GM12878 (cell line): ENCODE measurements around the gene FAM184B. TPM values are rescaled to one million over a fixed set of nuclear protein-coding genes. Genes with fewer than 3 reads are reported as not detected.

Experiments used
- ATAC-seq: fragments of 200-7000 bp; cut with Tn5 transposase; 3 replicates; pipeline ENCODE4 v1.9.1; 2020; ENCODE audit warnings: mild to moderate bottlenecking, moderate library complexity
- BruUV-seq: library from RNA; stranded (reverse); fragments of 400-500 nt; replicated peaks from 2 replicates; lab custom pipeline; 2021; lab: Mats Ljungman, UMichigan
- CTCF ChIA-PET: fragments of 300-600 bp; sonication (Branson Sonifier 250); formaldehyde crosslinking; extraction: SDS; loops from one replicate; lab custom pipeline; 2021; ENCODE audit warnings: inconsistent platforms; lab: Yijun Ruan, JAX
- POLR2A ChIA-PET: fragments of 350-600 bp; formaldehyde crosslinking; extraction: SDS; loops from one replicate; lab custom pipeline; 2021; ENCODE audit warnings: inconsistent platforms; lab: Charles Lee
- RAD21 ChIA-PET: fragments of 300-600 bp; sonication (Branson Sonifier 250); formaldehyde crosslinking; loops from one replicate; lab custom pipeline; 2023; ENCODE audit warnings: antibody characterized with exemption; ENCODE audit not compliant: unreplicated experiment; lab: Charles Lee
- SMC1A ChIA-PET: fragments of 300-600 bp; sonication (Branson Sonifier 250); formaldehyde crosslinking; loops from one replicate; lab custom pipeline; 2023; ENCODE audit not compliant: unreplicated experiment, uncharacterized antibody; lab: Charles Lee
- DNase-seq: peaks from one replicate; pipeline ENCODE4 v3.0.0-alpha.2; 2011; ENCODE audit warnings: low read depth, low spot score
- FAIRE-seq: peaks from 3 replicates; lab custom pipeline; 2011; peaks lifted over from hg19 to GRCh38; lab: Jason Lieb, UNC
- H2AFZ ChIP-seq: 2 replicates; pipeline ENCODE4 v1.6.0; 2011; ENCODE audit warnings: low read depth, low read length, control low read depth; ENCODE audit not compliant: control insufficient read depth
- H3K27ac ChIP-seq: 2 replicates; pipeline ENCODE4 v1.5.1; 2011; ENCODE audit warnings: control low read depth; ENCODE audit not compliant: control insufficient read depth, insufficient read depth
- H3K27me3 ChIP-seq, 2 experiments: replicated peaks in 1 of 2; 2 replicates each; pipeline versions ENCODE4 v1.6.0 to v1.6.1; 2011; ENCODE audit warnings: low read length in 1 of 2; ENCODE audit not compliant: control insufficient read depth in 2 of 2, insufficient read depth in 2 of 2
- H3K36me3 ChIP-seq, 2 experiments: 2 replicates each; pipeline ENCODE4 v1.5.1; 2011; ENCODE audit warnings: low read length in 1 of 2; ENCODE audit not compliant: control insufficient read depth in 2 of 2, insufficient read depth in 2 of 2
- H3K4me1 ChIP-seq: 2 replicates; pipeline ENCODE4 v1.6.1; 2011; ENCODE audit warnings: mild to moderate bottlenecking, low read length, moderate library complexity, mixed read lengths; ENCODE audit not compliant: control insufficient read depth, insufficient read depth
- H3K4me2 ChIP-seq: 2 replicates; pipeline ENCODE4 v1.6.0; 2011; ENCODE audit warnings: control low read depth; ENCODE audit not compliant: control insufficient read depth, insufficient read depth
- H3K4me3 ChIP-seq: fragments of 200-600 bp; sonication (generic); 2 replicates; pipeline ENCODE4 v1.5.1; 2016
- H3K79me2 ChIP-seq: 2 replicates; pipeline ENCODE4 v1.6.0; 2011; ENCODE audit warnings: low read length; ENCODE audit not compliant: control insufficient read depth, insufficient read depth
- H3K9ac ChIP-seq: 2 replicates; pipeline ENCODE4 v1.8.0; 2011; ENCODE audit warnings: low read length, control low read depth, mixed read lengths; ENCODE audit not compliant: control insufficient read depth, insufficient read depth
- H3K9me3 ChIP-seq: replicated peaks from 3 replicates; pipeline ENCODE4 v1.5.1; 2011; ENCODE audit warnings: mild to moderate bottlenecking, low read length; ENCODE audit not compliant: control insufficient read depth, insufficient read depth
- H4K20me1 ChIP-seq: 2 replicates; pipeline ENCODE4 v1.6.0; 2011; ENCODE audit not compliant: control insufficient read depth, insufficient read depth
- ATF2 ChIP-seq: IDR thresholded peaks from 2 replicates; pipeline ENCODE4 v1.6.1; 2012; ENCODE audit warnings: low read length, inconsistent platforms
- CBX5 ChIP-seq: sonication (generic); IDR thresholded peaks from 2 replicates; pipeline ENCODE4 v1.6.1; 2016; ENCODE audit warnings: low read depth, moderate library complexity, mild to moderate bottlenecking, inconsistent platforms
- CHD2 ChIP-seq: IDR thresholded peaks from 2 replicates; pipeline ENCODE4 v1.6.1; 2011; ENCODE audit warnings: low read depth, low read length, improper control_type of control experiment, borderline replicate concordance
- ETV6 ChIP-seq, 2 experiments: fragments of 450-650 bp in 1 of 2; IDR thresholded peaks in 1 of 2; conservative IDR thresholded peaks in 1 of 2; 2 replicates each; pipeline ENCODE4 v1.6.1; 2014; ENCODE audit warnings: antibody characterized with exemption in 1 of 2, borderline replicate concordance in 1 of 2, low read depth in 1 of 2, mild to moderate bottlenecking in 1 of 2, moderate library complexity in 1 of 2
- HDAC6 ChIP-seq: fragments of 200-600 bp; sonication (generic); IDR thresholded peaks from one replicate; pipeline ENCODE4 v1.8.0; 2017; ENCODE audit warnings: antibody characterized with exemption; ENCODE audit not compliant: unreplicated experiment
- MTA3 ChIP-seq: IDR thresholded peaks from 2 replicates; pipeline ENCODE4 v1.6.1; 2012; ENCODE audit warnings: low read length, inconsistent platforms, borderline replicate concordance
- PAX8 ChIP-seq: fragments of 450-650 bp; IDR thresholded peaks from 2 replicates; pipeline ENCODE4 v1.6.1; 2017; ENCODE audit warnings: mild to moderate bottlenecking, moderate library complexity
- PML ChIP-seq: IDR thresholded peaks from 2 replicates; pipeline ENCODE4 v1.6.1; 2012; ENCODE audit warnings: low read length, inconsistent platforms
- SIN3A ChIP-seq: IDR thresholded peaks from 2 replicates; pipeline ENCODE4 v1.6.1; 2012; ENCODE audit warnings: low read depth, low read length, improper control_type of control experiment
- ZBED1 ChIP-seq: IDR thresholded peaks from 2 replicates; pipeline ENCODE4 v1.6.1; 2016; ENCODE audit warnings: borderline replicate concordance
- WGBS: methylation state at CpG from one replicate; pipeline ENCODE4 v1.1.6; 2016; ENCODE audit warnings: low lambda C conversion rate; ENCODE audit not compliant: insufficient replicate concordance, insufficient coverage; ENCODE audit errors: missing lambda C conversion rate; 5-methylcytosine and 5-hydroxymethylcytosine counted together
- in situ Hi-C: fragments of 300-500 bp; cut with MboI; formaldehyde crosslinking; loops from 9 replicates; pipeline ENCODE4 v1.14.3; 2018; ENCODE audit warnings: mixed read lengths
- intact Hi-C: fragments of 100-400 bp; cut with micrococcal nuclease; formaldehyde crosslinking; loops from one replicate; pipeline ENCODE4 v1.14.2; 2022; ENCODE audit not compliant: unreplicated experiment
- polyA plus RNA-seq, 11 experiments: library from polyadenylated mRNA; depleted of rRNA in 4 of 11; unstranded in 6 of 11; stranded (reverse) in 5 of 11; fragments of >200 nt; fragmentation: Nextera tagmentation in 4 of 11; fragmentation: Illumina TruSeq in 1 of 11; extraction: Ambion mirVana in 4 of 11; extraction: Trizol in 1 of 11; gene quantifications; 1 replicate in 1 of 11; 2 replicates in 10 of 11; pipeline versions ENCODE4 v1.2.1 to v1.2.3, GENCODE V29; 2011 to 2016; ENCODE audit warnings: inconsistent platforms in 2 of 11, missing spikeins in 2 of 11, low read depth in 1 of 11
- total RNA-seq, 4 experiments: library from RNA; depleted of rRNA in 3 of 4; stranded (reverse); fragments of >200 nt in 3 of 4; fragmentation: Illumina TruSeq in 1 of 4; extraction: Trizol in 1 of 4; gene quantifications; 2 replicates each; pipeline versions ENCODE4 v1.2.1 to v1.2.3, GENCODE V29; 2013 to 2021
- TF ChIP-seq, protein P1 (sequence below): IDR thresholded peaks from 2 replicates; pipeline ENCODE4 v1.6.1; 2011; ENCODE audit warnings: low read depth, low read length, improper control_type of control experiment, borderline replicate concordance
- TF ChIP-seq, protein P2 (sequence below): fragments of 450-650 bp; IDR thresholded peaks from 2 replicates; pipeline ENCODE4 v1.6.1; 2017; ENCODE audit warnings: antibody characterized with exemption, mild to moderate bottlenecking, moderate library complexity
- TF ChIP-seq, protein P3 (sequence below): IDR thresholded peaks from 2 replicates; pipeline ENCODE4 v1.6.1; 2012; ENCODE audit warnings: low read depth, low read length, improper control_type of control experiment

FAM184B gene
- total and polyA plus RNA-seq, 10 of the 15 experiments (the other 5 are each of a cell fraction or from before 2014, with no cell fraction given) = under 0.01 TPM; not detected in 9

- H3K27ac ChIP-seq = no peak overlapping the region
- ATAC-seq (no peak), DNase-seq (no peak), FAIRE-seq (no peak)
- H3K4me3 ChIP-seq = no peak overlapping the region
- H4K20me1 ChIP-seq = no peaks in the 10 kb centered on the region
- ChIA-PET RAD21 (no interaction called here), CTCF (no interaction called here), POLR2A (no interaction called here), SMC1A (no interaction called here)
- H3K36me3 ChIP-seq = no peaks in the 10 kb centered on the region
- H3K27me3 ChIP-seq = no peaks in the 10 kb centered on the region
- H2AFZ ChIP-seq = no peak overlapping the region
- no peak overlapping the region for H3K4me2 ChIP-seq
- no peak overlapping the region for H3K9ac ChIP-seq
- no TSS peak for BruUV-seq
- WGBS = 41% methylated on average over 4 of the region's 4 CpGs
- H3K4me1 ChIP-seq = no peaks in the 10 kb centered on the region
- TF ChIP-seq ZBED1 = no peak
- TF ChIP-seq, protein P1, sequence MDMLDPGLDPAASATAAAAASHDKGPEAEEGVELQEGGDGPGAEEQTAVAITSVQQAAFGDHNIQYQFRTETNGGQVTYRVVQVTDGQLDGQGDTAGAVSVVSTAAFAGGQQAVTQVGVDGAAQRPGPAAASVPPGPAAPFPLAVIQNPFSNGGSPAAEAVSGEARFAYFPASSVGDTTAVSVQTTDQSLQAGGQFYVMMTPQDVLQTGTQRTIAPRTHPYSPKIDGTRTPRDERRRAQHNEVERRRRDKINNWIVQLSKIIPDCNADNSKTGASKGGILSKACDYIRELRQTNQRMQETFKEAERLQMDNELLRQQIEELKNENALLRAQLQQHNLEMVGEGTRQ = no peak
- TF ChIP-seq ETV6 (conservative IDR thresholded peaks at IDR 0.05 in 1 of 2, IDR thresholded peaks at IDR 0.05 in 1 of 2; ENCODE audit: borderline replicate concordance in 1 of 2, low read depth in 1 of 2) = no peak
- TF ChIP-seq CHD2 = no peak
- no peak for TF ChIP-seq PML
- no peak for TF ChIP-seq PAX8
- TF ChIP-seq ATF2 = no peak
- TF ChIP-seq MTA3 = no peak
- TF ChIP-seq, protein P2, sequence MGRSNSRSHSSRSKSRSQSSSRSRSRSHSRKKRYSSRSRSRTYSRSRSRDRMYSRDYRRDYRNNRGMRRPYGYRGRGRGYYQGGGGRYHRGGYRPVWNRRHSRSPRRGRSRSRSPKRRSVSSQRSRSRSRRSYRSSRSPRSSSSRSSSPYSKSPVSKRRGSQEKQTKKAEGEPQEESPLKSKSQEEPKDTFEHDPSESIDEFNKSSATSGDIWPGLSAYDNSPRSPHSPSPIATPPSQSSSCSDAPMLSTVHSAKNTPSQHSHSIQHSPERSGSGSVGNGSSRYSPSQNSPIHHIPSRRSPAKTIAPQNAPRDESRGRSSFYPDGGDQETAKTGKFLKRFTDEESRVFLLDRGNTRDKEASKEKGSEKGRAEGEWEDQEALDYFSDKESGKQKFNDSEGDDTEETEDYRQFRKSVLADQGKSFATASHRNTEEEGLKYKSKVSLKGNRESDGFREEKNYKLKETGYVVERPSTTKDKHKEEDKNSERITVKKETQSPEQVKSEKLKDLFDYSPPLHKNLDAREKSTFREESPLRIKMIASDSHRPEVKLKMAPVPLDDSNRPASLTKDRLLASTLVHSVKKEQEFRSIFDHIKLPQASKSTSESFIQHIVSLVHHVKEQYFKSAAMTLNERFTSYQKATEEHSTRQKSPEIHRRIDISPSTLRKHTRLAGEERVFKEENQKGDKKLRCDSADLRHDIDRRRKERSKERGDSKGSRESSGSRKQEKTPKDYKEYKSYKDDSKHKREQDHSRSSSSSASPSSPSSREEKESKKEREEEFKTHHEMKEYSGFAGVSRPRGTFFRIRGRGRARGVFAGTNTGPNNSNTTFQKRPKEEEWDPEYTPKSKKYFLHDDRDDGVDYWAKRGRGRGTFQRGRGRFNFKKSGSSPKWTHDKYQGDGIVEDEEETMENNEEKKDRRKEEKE = no peak
- no peak for TF ChIP-seq HDAC6
- no peak for TF ChIP-seq CBX5
- no peak for TF ChIP-seq SIN3A
- TF ChIP-seq, protein P3, sequence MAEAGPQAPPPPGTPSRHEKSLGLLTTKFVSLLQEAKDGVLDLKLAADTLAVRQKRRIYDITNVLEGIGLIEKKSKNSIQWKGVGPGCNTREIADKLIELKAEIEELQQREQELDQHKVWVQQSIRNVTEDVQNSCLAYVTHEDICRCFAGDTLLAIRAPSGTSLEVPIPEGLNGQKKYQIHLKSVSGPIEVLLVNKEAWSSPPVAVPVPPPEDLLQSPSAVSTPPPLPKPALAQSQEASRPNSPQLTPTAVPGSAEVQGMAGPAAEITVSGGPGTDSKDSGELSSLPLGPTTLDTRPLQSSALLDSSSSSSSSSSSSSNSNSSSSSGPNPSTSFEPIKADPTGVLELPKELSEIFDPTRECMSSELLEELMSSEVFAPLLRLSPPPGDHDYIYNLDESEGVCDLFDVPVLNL = no peak
- in situ Hi-C loops = no loop called here
- no peaks in the 10 kb centered on the region; the same call in 2 of the 3 replicates for H3K9me3 ChIP-seq
- no peaks in the 10 kb centered on the region for H3K79me2 ChIP-seq
- intact Hi-C loops = no loop called here
Observed at GRCh38 chr4:17770845-17771244, 10.6 kb downstream of the FAM184B start.
